Lower leg skin (tissue), 3 donors: ENCODE results near the gene GPC1.

Experiments used
- POLR2A ChIP-seq, 2 donors: fragments of 450-650 bp; IDR thresholded peaks; one replicate each; pipeline ENCODE4 v1.6.1; 2016 to 2017; ENCODE audit warnings: antibody characterized with exemption in 2 of 2, mild to moderate bottlenecking in 1 of 2, moderate library complexity in 1 of 2
- TF ChIP-seq, protein P1 (sequence below), 3 donors: fragments of 450-650 bp; IDR thresholded peaks; one replicate each; pipeline ENCODE4 v1.5.1; 2016; ENCODE audit warnings: antibody characterized with exemption in 3 of 3, mild to moderate bottlenecking in 3 of 3, moderate library complexity in 2 of 3

GRCh38 chr2:240435457-240435947, at the start of gene GPC1:
- no peak for TF ChIP-seq POLR2A (IDR thresholded peaks at IDR 0.05)
- TF ChIP-seq, protein P1, sequence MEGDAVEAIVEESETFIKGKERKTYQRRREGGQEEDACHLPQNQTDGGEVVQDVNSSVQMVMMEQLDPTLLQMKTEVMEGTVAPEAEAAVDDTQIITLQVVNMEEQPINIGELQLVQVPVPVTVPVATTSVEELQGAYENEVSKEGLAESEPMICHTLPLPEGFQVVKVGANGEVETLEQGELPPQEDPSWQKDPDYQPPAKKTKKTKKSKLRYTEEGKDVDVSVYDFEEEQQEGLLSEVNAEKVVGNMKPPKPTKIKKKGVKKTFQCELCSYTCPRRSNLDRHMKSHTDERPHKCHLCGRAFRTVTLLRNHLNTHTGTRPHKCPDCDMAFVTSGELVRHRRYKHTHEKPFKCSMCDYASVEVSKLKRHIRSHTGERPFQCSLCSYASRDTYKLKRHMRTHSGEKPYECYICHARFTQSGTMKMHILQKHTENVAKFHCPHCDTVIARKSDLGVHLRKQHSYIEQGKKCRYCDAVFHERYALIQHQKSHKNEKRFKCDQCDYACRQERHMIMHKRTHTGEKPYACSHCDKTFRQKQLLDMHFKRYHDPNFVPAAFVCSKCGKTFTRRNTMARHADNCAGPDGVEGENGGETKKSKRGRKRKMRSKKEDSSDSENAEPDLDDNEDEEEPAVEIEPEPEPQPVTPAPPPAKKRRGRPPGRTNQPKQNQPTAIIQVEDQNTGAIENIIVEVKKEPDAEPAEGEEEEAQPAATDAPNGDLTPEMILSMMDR (IDR thresholded peaks at IDR 0.05) = no peak
